ENCODE results near the gene CSNK2B. TPM values are rescaled to one million over a fixed set of nuclear protein-coding genes. Genes with fewer than 3 reads are reported as not detected.
"Not testable (repeated sequence)": the region's sequence is repeated elsewhere in the genome, so short reads cannot be mapped to it uniquely, and the experiment has no call there.

CSNK2B gene
- total RNA-seq, 1 experiment from 2014 or later, result 645 TPM

GRCh38 chr6:31687860-31688693, 22.2 kb downstream of the CSNK2B start:
- no peak for DNase-seq (ENCODE audit: low read depth)

- no peak for DNase-seq (ENCODE audit: low read depth)
Measured at GRCh38 chr6:31689249-31690110, 23.6 kb downstream of the CSNK2B start.

GRCh38 chr6:31690231-31691077, 24.6 kb downstream of the CSNK2B start:
- no peak for DNase-seq (ENCODE audit: low read depth)

- no peak for DNase-seq (ENCODE audit: low read depth)
Measured at GRCh38 chr6:31691078-31691463, 25.2 kb downstream of the CSNK2B start.

GRCh38 chr6:31691564-31692108, 25.8 kb downstream of the CSNK2B start:
- DNase-seq (ENCODE audit: low read depth), result no peak

GRCh38 chr6:31692353-31692752, 26.5 kb downstream of the CSNK2B start:
- no peak for DNase-seq (ENCODE audit: low read depth)

- no peak for DNase-seq (ENCODE audit: low read depth)
Measured at GRCh38 chr6:31692886-31693285, 27.0 kb downstream of the CSNK2B start.

- DNase-seq (ENCODE audit: low read depth), result no peak
Measured at GRCh38 chr6:31693535-31693934, 27.7 kb downstream of the CSNK2B start.

- DNase-seq (ENCODE audit: low read depth), result no peak
Measured at GRCh38 chr6:31697555-31697954, 31.7 kb downstream of the CSNK2B start.

GRCh38 chr6:31700740-31701401, 35.0 kb downstream of the CSNK2B start:
- no peak for DNase-seq (ENCODE audit: low read depth)

GRCh38 chr6:31701666-31702404, 36.0 kb downstream of the CSNK2B start:
- DNase-seq (ENCODE audit: low read depth), result peak; percentile 48

- no peak for DNase-seq (ENCODE audit: low read depth)
Measured at GRCh38 chr6:31702405-31702818, 36.5 kb downstream of the CSNK2B start.

- DNase-seq (ENCODE audit: low read depth), result peak; percentile 99
Measured at GRCh38 chr6:31702819-31703716, 37.2 kb downstream of the CSNK2B start, which contains the start of gene ABHD16A. Gene ABHD16A, minus strand, starts transcription at chr6:31703324. Its CDS starts 43 bp downstream, at chr6:31703281.

- DNase-seq (ENCODE audit: low read depth), result peak; percentile 74
Measured at GRCh38 chr6:31705931-31706330, 40.1 kb downstream of the CSNK2B start.

- no peak for DNase-seq (ENCODE audit: low read depth)
Measured at GRCh38 chr6:31706599-31706998, 40.7 kb downstream of the CSNK2B start, which contains the start of gene LY6G6F. Gene LY6G6F, plus strand, starts transcription at chr6:31706866. Its CDS starts 41 bp downstream, at chr6:31706907.

- DNase-seq (ENCODE audit: low read depth), result no peak
Measured at GRCh38 chr6:31707701-31708100, 41.8 kb downstream of the CSNK2B start.

- no peak for DNase-seq (ENCODE audit: low read depth)
Measured at GRCh38 chr6:31708224-31708623, 42.3 kb downstream of the CSNK2B start.

GRCh38 chr6:31709157-31709556, 43.3 kb downstream of the CSNK2B start:
- DNase-seq (ENCODE audit: low read depth), result not testable (repeated sequence)

Measured in M059J (cell line).